Adrenal gland (tissue), 12 donors: ENCODE measurements around the gene SPATS2. TPM values are rescaled to one million over a fixed set of nuclear protein-coding genes. Genes with fewer than 3 reads are reported as not detected.
A peak's percentile ranks its signal among the peaks of the same experiment; 100 is the strongest.

Source experiments
- DNase-seq, 7 donors: peaks; one replicate each; pipeline ENCODE4 v3.0.0-alpha.2; 2019 to 2020
- H3K27ac ChIP-seq, 5 donors: fragments of 200-600 bp; sonication (generic) in 4 of 5; 1 replicate in 3 of 5; 2 replicates in 2 of 5; pipeline versions ENCODE4 v1.5.1 to v1.8.0; 2016 to 2020; ENCODE audit warnings: mild to moderate bottlenecking in 1 of 5
- H3K27me3 ChIP-seq: fragments of 200-600 bp; 2 replicates; pipeline ENCODE4 v1.8.0; 2021
- H3K36me3 ChIP-seq, 2 donors: fragments of 200-600 bp; replicated peaks in 1 of 2; 1 replicate in 1 of 2; 2 replicates in 1 of 2; pipeline versions ENCODE4 v1.5.1 to v1.8.0; 2018 to 2022
- H3K4me1 ChIP-seq, 2 donors: fragments of 200-600 bp; replicated peaks in 1 of 2; 1 replicate in 1 of 2; 2 replicates in 1 of 2; pipeline versions ENCODE4 v1.5.1 to v1.8.0; 2018 to 2021
- H3K4me3 ChIP-seq, 4 donors: fragments of 200-600 bp; sonication (generic) in 3 of 4; one replicate each; pipeline ENCODE4 v1.5.1; 2016 to 2018
- H3K9me3 ChIP-seq, 3 donors: fragments of 200-600 bp; sonication (generic) in 1 of 3; replicated peaks in 1 of 3; 1 replicate in 2 of 3; 2 replicates in 1 of 3; pipeline versions ENCODE4 v1.5.1 to v1.8.0; 2016 to 2021
- POLR2A ChIP-seq, 2 donors: fragments of 450-650 bp; IDR thresholded peaks; one replicate each; pipeline ENCODE4 v1.6.1; 2017; ENCODE audit warnings: antibody characterized with exemption in 2 of 2, mild to moderate bottlenecking in 2 of 2, moderate library complexity in 1 of 2
- WGBS, 4 donors: extraction: QIAGEN DNeasy Blood & Tissue Kit in 2 of 4; methylation state at CpG; one replicate each; pipeline versions ENCODE4 v1.1.5 to v1.1.7; 2013 to 2017; 5-methylcytosine and 5-hydroxymethylcytosine counted together
- intact Hi-C, 2 donors: fragments of 100-400 bp; cut with DNase I; formaldehyde crosslinking; loops; one replicate each; pipeline versions ENCODE4 v1.14.1 to v1.15.0; 2022 to 2023
- polyA plus RNA-seq, 3 donors: library from polyadenylated mRNA; stranded (reverse); fragments of 200-250 nt in 2 of 3; fragments of 350-450 nt in 1 of 3; fragmentation: Illumina TruSeq in 1 of 3; extraction: RNeasy Lipid Tissue Mini Kit (QIAGEN cat#74804) in 1 of 3; gene quantifications; one replicate each; pipeline ENCODE4 v1.2.3, GENCODE V29; 2013 to 2014
- total RNA-seq, 9 donors: library from RNA; depleted of rRNA in 4 of 9; stranded (reverse); fragments of >200 nt in 4 of 9; fragments of 120-200 nt in 1 of 9; fragmentation: NEBNext Ultra II Directional in 1 of 9; extraction: Animal tissue kit (Norgen Biotek cat#: 25700) in 1 of 9; gene quantifications; one replicate each; pipeline versions ENCODE4 v1.1.0 to v1.2.4, GENCODE V29; 2013 to 2023
- TF ChIP-seq, protein P1 (sequence below), 6 experiments: fragments of 450-650 bp in 4 of 6; fragments of 200-600 bp in 2 of 6; sonication (generic) in 1 of 6; IDR thresholded peaks; 1 replicate in 5 of 6; 2 replicates in 1 of 6; pipeline versions ENCODE4 v1.5.1 to v1.8.0; 2016 to 2021; ENCODE audit warnings: antibody characterized with exemption in 6 of 6, mild to moderate bottlenecking in 2 of 6, moderate library complexity in 1 of 6
- donor health status: healthy with polysubstance abuse.
- donor health status: Bipolar disorder and iron deficiency.
- donor health status: DM: yes; HTN: yes; CAD: no.
- donor health status: DM: no; HTN: no; CAD: no.
- donor health status: DM: no; HTN: no; CAD: no.
- donor health status: DM: yes; HTN: yes; CAD: no.

The SPATS2 gene
- total and polyA plus RNA-seq, 12 donors: 4.9 to 23.1 (median 15.1) TPM

DNA sequence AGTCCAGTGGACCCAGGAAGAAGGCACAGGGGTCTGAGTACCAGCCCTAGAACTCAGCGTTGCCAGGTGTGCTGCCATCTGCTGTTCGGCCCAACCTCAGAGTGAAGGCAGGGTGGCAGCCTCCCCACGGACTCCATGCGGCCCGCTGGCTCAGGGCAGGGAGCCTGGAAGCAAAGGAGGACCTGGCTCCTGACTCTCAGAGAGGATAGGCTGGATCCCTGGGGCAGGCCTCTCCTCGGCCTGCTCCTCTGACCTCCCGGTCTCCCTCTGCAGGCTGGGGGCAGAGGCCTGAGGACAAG, 190.6 kb downstream of the SPATS2 start:
- H3K27me3 ChIP-seq: no peaks in the 10 kb centered on the region
- H3K36me3 ChIP-seq: peaks cover 0 to 57% of the 10 kb centered on the region in 2 donors
- no peak overlapping the region for H3K4me3 ChIP-seq
- TF ChIP-seq, protein P1, sequence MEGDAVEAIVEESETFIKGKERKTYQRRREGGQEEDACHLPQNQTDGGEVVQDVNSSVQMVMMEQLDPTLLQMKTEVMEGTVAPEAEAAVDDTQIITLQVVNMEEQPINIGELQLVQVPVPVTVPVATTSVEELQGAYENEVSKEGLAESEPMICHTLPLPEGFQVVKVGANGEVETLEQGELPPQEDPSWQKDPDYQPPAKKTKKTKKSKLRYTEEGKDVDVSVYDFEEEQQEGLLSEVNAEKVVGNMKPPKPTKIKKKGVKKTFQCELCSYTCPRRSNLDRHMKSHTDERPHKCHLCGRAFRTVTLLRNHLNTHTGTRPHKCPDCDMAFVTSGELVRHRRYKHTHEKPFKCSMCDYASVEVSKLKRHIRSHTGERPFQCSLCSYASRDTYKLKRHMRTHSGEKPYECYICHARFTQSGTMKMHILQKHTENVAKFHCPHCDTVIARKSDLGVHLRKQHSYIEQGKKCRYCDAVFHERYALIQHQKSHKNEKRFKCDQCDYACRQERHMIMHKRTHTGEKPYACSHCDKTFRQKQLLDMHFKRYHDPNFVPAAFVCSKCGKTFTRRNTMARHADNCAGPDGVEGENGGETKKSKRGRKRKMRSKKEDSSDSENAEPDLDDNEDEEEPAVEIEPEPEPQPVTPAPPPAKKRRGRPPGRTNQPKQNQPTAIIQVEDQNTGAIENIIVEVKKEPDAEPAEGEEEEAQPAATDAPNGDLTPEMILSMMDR (IDR thresholded peaks at IDR 0.05): peak in 1 of 6 experiments; percentile 6
- TF ChIP-seq POLR2A (IDR thresholded peaks at IDR 0.05): no peak
- intact Hi-C loops: no loop called here
- 66 to 100% (median 80%) methylated on average over 1 to 7 of the region's 7 CpGs for WGBS, 4 donors
- no peaks in the 10 kb centered on the region for H3K9me3 ChIP-seq
- DNase-seq: no peak
- H3K27ac ChIP-seq: no peak overlapping the region
- no peaks in the 10 kb centered on the region for H3K4me1 ChIP-seq

GRCh38 chr12:49558526-49558925, 191.3 kb downstream of the SPATS2 start:
- DNase-seq: no peak
- Histone ChIP-seq H3K9me3 (no peaks in the 10 kb centered on the region), H3K4me3 (no peak overlapping the region), H3K27ac (no peak overlapping the region), H3K36me3 (peaks cover 0 to 64% of the 10 kb centered on the region in 2 donors), H3K4me1 (no peaks in the 10 kb centered on the region), H3K27me3 (no peaks in the 10 kb centered on the region)
- TF ChIP-seq POLR2A (IDR thresholded peaks at IDR 0.05): no peak
- TF ChIP-seq, protein P1 (IDR thresholded peaks at IDR 0.05): no peak
- WGBS, 4 donors: 90 to 95% (median 93%) methylated on average over 12 to 13 of the region's 13 CpGs
- intact Hi-C loops: no loop called here

- intact Hi-C loops: no loop called here
- WGBS, 4 donors: 91 to 97% (median 93%) methylated on average over 17 of the region's 17 CpGs
- H3K27ac ChIP-seq: no peak overlapping the region
- no peaks in the 10 kb centered on the region for H3K9me3 ChIP-seq
- no peak overlapping the region for H3K4me3 ChIP-seq
- peaks cover 0 to 70% of the 10 kb centered on the region in 2 donors for H3K36me3 ChIP-seq
- H3K4me1 ChIP-seq: no peaks in the 10 kb centered on the region
- no peaks in the 10 kb centered on the region for H3K27me3 ChIP-seq
- TF ChIP-seq, protein P1 (IDR thresholded peaks at IDR 0.05): no peak
- no peak for TF ChIP-seq POLR2A (IDR thresholded peaks at IDR 0.05)
- DNase-seq: no peak
These were observed 191.9 kb downstream of the SPATS2 start for GRCh38 chr12:49559011-49559675.

- intact Hi-C loops: no loop called here
- TF ChIP-seq, protein P1 (IDR thresholded peaks at IDR 0.05): no peak
- TF ChIP-seq POLR2A (IDR thresholded peaks at IDR 0.05): no peak
- no peaks in the 10 kb centered on the region for H3K4me1 ChIP-seq
- H3K27me3 ChIP-seq: no peaks in the 10 kb centered on the region
- no peaks in the 10 kb centered on the region for H3K9me3 ChIP-seq
- peaks cover 0 to 85% of the 10 kb centered on the region in 2 donors for H3K36me3 ChIP-seq
- no peak overlapping the region for H3K4me3 ChIP-seq
- 89 to 97% (median 94%) methylated on average over 7 of the region's 7 CpGs for WGBS, 4 donors
- DNase-seq: no peak
- no peak overlapping the region for H3K27ac ChIP-seq
These were observed 193.4 kb downstream of the SPATS2 start for GRCh38 chr12:49560695-49561094.
